Endothelial cell of umbilical vein (primary cell): ENCODE data around the gene EXOSC2. TPM values are rescaled to one million over a fixed set of nuclear protein-coding genes. Genes with fewer than 3 reads are reported as not detected.

Experiments used
- BruUV-seq: library from RNA; stranded (reverse); fragments of 400-500 nt; replicated peaks from 2 replicates; lab custom pipeline; 2021; lab: Mats Ljungman, UMichigan
- CTCF ChIA-PET: fragments of 300-600, 350-600 bp; sonication (Branson Sonifier 250); formaldehyde crosslinking; loops from one replicate; lab custom pipeline; 2021; ENCODE audit warnings: antibody characterized with exemption, inconsistent platforms; lab: Charles Lee
- POLR2A ChIA-PET: fragments of 300-600, 350-600 bp; sonication (Branson Sonifier 250); formaldehyde crosslinking; loops from one replicate; lab custom pipeline; 2021; ENCODE audit warnings: antibody characterized with exemption, inconsistent platforms; lab: Charles Lee
- DNase-seq: peaks from one replicate; pipeline ENCODE4 v3.0.0-alpha.2; 2011; ENCODE audit warnings: low read depth, low spot score
- FAIRE-seq: peaks from 2 replicates; lab custom pipeline; 2011; peaks lifted over from hg19 to GRCh38; lab: Jason Lieb, UNC
- H2AFZ ChIP-seq: 2 replicates; pipeline ENCODE4 v1.6.0; 2012; ENCODE audit warnings: low read depth, low read length, control low read depth, inconsistent platforms
- H3K27ac ChIP-seq: 2 replicates; pipeline ENCODE4 v1.5.1; 2011; ENCODE audit warnings: low read depth, mild to moderate bottlenecking, control low read depth, low read length, moderate library complexity; ENCODE audit not compliant: insufficient read depth
- H3K27me3 ChIP-seq, 2 experiments: 2 replicates each; pipeline versions ENCODE4 v1.6.0 to v1.6.1; 2011; ENCODE audit warnings: low read length in 2 of 2, mixed read lengths in 1 of 2; ENCODE audit not compliant: control insufficient read depth in 2 of 2, insufficient read depth in 2 of 2
- H3K36me3 ChIP-seq, 2 experiments: 2 replicates in 1 of 2; 3 replicates in 1 of 2; pipeline ENCODE4 v1.5.1; 2011; ENCODE audit warnings: low read length in 2 of 2, mild to moderate bottlenecking in 1 of 2, moderate library complexity in 1 of 2; ENCODE audit not compliant: control insufficient read depth in 2 of 2, insufficient read depth in 2 of 2; ENCODE audit errors: extremely low read depth in 1 of 2
- H3K4me1 ChIP-seq: 3 replicates; pipeline ENCODE4 v1.5.1; 2011; ENCODE audit warnings: mild to moderate bottlenecking, low read length; ENCODE audit not compliant: control insufficient read depth, insufficient read depth; ENCODE audit errors: extremely low read depth
- H3K4me2 ChIP-seq: 2 replicates; pipeline ENCODE4 v1.6.1; 2011; ENCODE audit warnings: low read length, control low read depth, mixed read lengths; ENCODE audit not compliant: insufficient read depth
- H3K4me3 ChIP-seq, 3 experiments: fragments of 200-600 bp in 1 of 3; sonication (generic), shearing (Covaris generic) in 1 of 3; replicated peaks in 1 of 3; 2 replicates each; pipeline ENCODE4 v1.5.1; 2011 to 2016; ENCODE audit warnings: control low read depth in 3 of 3, low read length in 3 of 3, mild to moderate bottlenecking in 2 of 3, inconsistent platforms in 1 of 3, low read depth in 1 of 3, moderate library complexity in 1 of 3; ENCODE audit not compliant: insufficient read depth in 1 of 3
- H3K79me2 ChIP-seq: 2 replicates; pipeline ENCODE4 v1.6.0; 2012; ENCODE audit warnings: low read length, inconsistent platforms; ENCODE audit not compliant: control insufficient read depth, insufficient read depth
- H3K9ac ChIP-seq: replicated peaks from 2 replicates; pipeline ENCODE3; 2011; ENCODE audit warnings: low read length, control low read depth; ENCODE audit not compliant: insufficient read depth; ENCODE audit errors: extremely low read depth
- H3K9me1 ChIP-seq: replicated peaks from 3 replicates; pipeline ENCODE4 v1.6.0; 2011; ENCODE audit warnings: mild to moderate bottlenecking, low read length; ENCODE audit not compliant: control insufficient read depth, insufficient read depth; ENCODE audit errors: extremely low read depth
- H3K9me3 ChIP-seq: replicated peaks from 2 replicates; pipeline ENCODE4 v1.5.1; 2012; ENCODE audit warnings: low read length, inconsistent platforms; ENCODE audit not compliant: control insufficient read depth, insufficient read depth
- H4K20me1 ChIP-seq: replicated peaks from 2 replicates; pipeline ENCODE3; 2011; ENCODE audit warnings: mild to moderate bottlenecking, low read length; ENCODE audit not compliant: control insufficient read depth, insufficient read depth; ENCODE audit errors: extremely low read depth
- EZH2 ChIP-seq: IDR thresholded peaks from 2 replicates; pipeline ENCODE4 v1.6.1; 2012; ENCODE audit warnings: borderline replicate concordance, low read depth, mild to moderate bottlenecking, moderate library complexity, low read length, inconsistent platforms; ENCODE audit not compliant: severe bottlenecking
- FOS ChIP-seq: IDR thresholded peaks from 2 replicates; pipeline ENCODE4 v1.6.1; 2011; ENCODE audit warnings: mild to moderate bottlenecking, low read length, moderate library complexity, borderline replicate concordance; ENCODE audit not compliant: insufficient read depth
- GATA2 ChIP-seq: IDR thresholded peaks from 2 replicates; pipeline ENCODE4 v1.7.0; 2011; ENCODE audit warnings: low read depth, mild to moderate bottlenecking, moderate library complexity, mixed read lengths, low read length; ENCODE audit not compliant: insufficient read length, insufficient read depth
- JUN ChIP-seq: IDR thresholded peaks from 2 replicates; pipeline ENCODE4 v1.6.1; 2011; ENCODE audit warnings: borderline replicate concordance, low read depth; ENCODE audit not compliant: insufficient read length, insufficient read depth
- MYC ChIP-seq: IDR thresholded peaks from one replicate; pipeline ENCODE4 v1.6.1; 2011; ENCODE audit warnings: mild to moderate bottlenecking, low read depth, low read length
- POLR2A ChIP-seq: IDR thresholded peaks from 2 replicates; pipeline ENCODE4 v1.6.1; 2012; ENCODE audit warnings: low read depth, mild to moderate bottlenecking, control low read depth, low read length
- POLR2AphosphoS5 ChIP-seq: IDR thresholded peaks from 2 replicates; pipeline ENCODE4 v1.6.1; 2012; ENCODE audit warnings: low read depth, mild to moderate bottlenecking, control low read depth, low read length, moderate library complexity; ENCODE audit not compliant: insufficient read depth
- dilution Hi-C: fragments of 300-500 bp; cut with MboI; formaldehyde crosslinking; loops from one replicate; pipeline ENCODE4 v1.15.0; 2019; ENCODE audit warnings: low sequenced_read_pairs; ENCODE audit not compliant: extremely low pct_ligation_motif_present
- intact Hi-C: fragments of 100-400 bp; cut with micrococcal nuclease; formaldehyde crosslinking; loops from one replicate; pipeline ENCODE4 v1.10.0; 2022
- polyA plus RNA-seq, 4 experiments: library from polyadenylated mRNA; depleted of rRNA in 3 of 4; stranded (reverse) in 3 of 4; unstranded in 1 of 4; fragments of >200 nt; gene quantifications; 2 replicates each; pipeline versions ENCODE4 v1.2.1 to v1.2.3, GENCODE V29; 2011 to 2012; ENCODE audit warnings: missing spikeins in 1 of 4
- total RNA-seq: library from RNA; stranded (reverse); gene quantifications from 2 replicates; pipeline ENCODE4 v1.2.3, GENCODE V29; 2021
- TF ChIP-seq, protein P1 (sequence below): IDR thresholded peaks from 2 replicates; pipeline ENCODE4 v1.6.1; 2011; ENCODE audit not compliant: insufficient read depth, insufficient read length
- TF ChIP-seq, protein P2 (sequence below), 2 donors: IDR thresholded peaks; 1 replicate in 1 of 2; 2 replicates in 1 of 2; pipeline ENCODE4 v1.5.1; 2011; ENCODE audit warnings: low read length in 2 of 2, mild to moderate bottlenecking in 2 of 2, moderate library complexity in 2 of 2, control low read depth in 1 of 2, inconsistent platforms in 1 of 2, low read depth in 1 of 2; ENCODE audit not compliant: insufficient read depth in 1 of 2; ENCODE audit errors: extremely low read depth in 1 of 2

The EXOSC2 gene
- total and polyA plus RNA-seq, 2 donors (not counting 3 experiments of a cell fraction or from before 2014, with no cell fraction given) = 25.5 to 44.4 TPM

DNA sequence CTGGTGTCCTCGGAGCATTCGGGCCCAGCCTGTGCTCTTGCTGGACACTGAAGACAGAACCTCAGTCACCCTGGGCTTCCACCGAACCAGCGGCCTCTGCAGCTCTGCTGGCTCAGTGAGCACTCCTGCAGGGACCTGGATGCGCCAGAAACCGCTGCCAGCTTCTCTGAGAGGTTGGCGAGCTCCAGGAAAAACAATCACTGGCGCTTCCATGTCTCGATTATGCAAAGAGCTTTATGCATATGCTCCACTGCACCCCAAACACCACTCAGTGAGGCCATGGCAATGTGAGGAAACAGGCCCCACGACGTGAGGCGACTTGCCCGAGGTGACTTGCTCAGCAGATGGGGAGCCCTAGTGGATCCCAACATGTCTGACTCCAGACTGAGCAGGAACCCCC is 18.2 kb upstream of the EXOSC2 start:
- no peak for FAIRE-seq
- H3K27me3 ChIP-seq = no peaks in the 10 kb centered on the region

More for the DNA sequence above, 18.2 kb upstream of the EXOSC2 start:
- Histone ChIP-seq H3K27ac (no peak overlapping the region), H3K9ac (no peak overlapping the region), H3K4me1 (no peaks in the 10 kb centered on the region), H3K9me3 (no peaks in the 10 kb centered on the region), H3K9me1 (no peaks in the 10 kb centered on the region), H3K4me3 (no peak overlapping the region), H3K79me2 (no peaks in the 10 kb centered on the region), H3K4me2 (no peak overlapping the region), H3K36me3 (no peaks in the 10 kb centered on the region), H2AFZ (no peak overlapping the region), H4K20me1 (no peaks in the 10 kb centered on the region)
- intact Hi-C loops = no loop called here
- no peak for DNase-seq
- no TSS peak for BruUV-seq
- no peak for TF ChIP-seq FOS
- no peak for TF ChIP-seq GATA2
- TF ChIP-seq JUN = no peak
- TF ChIP-seq POLR2A = no peak
- TF ChIP-seq MYC = no peak
- no peak for TF ChIP-seq EZH2
- TF ChIP-seq POLR2AphosphoS5 = no peak
- TF ChIP-seq, protein P1, sequence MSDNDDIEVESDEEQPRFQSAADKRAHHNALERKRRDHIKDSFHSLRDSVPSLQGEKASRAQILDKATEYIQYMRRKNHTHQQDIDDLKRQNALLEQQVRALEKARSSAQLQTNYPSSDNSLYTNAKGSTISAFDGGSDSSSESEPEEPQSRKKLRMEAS = no peak
- TF ChIP-seq, protein P2, sequence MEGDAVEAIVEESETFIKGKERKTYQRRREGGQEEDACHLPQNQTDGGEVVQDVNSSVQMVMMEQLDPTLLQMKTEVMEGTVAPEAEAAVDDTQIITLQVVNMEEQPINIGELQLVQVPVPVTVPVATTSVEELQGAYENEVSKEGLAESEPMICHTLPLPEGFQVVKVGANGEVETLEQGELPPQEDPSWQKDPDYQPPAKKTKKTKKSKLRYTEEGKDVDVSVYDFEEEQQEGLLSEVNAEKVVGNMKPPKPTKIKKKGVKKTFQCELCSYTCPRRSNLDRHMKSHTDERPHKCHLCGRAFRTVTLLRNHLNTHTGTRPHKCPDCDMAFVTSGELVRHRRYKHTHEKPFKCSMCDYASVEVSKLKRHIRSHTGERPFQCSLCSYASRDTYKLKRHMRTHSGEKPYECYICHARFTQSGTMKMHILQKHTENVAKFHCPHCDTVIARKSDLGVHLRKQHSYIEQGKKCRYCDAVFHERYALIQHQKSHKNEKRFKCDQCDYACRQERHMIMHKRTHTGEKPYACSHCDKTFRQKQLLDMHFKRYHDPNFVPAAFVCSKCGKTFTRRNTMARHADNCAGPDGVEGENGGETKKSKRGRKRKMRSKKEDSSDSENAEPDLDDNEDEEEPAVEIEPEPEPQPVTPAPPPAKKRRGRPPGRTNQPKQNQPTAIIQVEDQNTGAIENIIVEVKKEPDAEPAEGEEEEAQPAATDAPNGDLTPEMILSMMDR (IDR thresholded peaks at IDR 0.05; ENCODE audit: extremely low read depth in 1 of 2, insufficient read depth in 1 of 2, low read depth in 1 of 2, low read length in 2 of 2) = no peak
- ChIA-PET POLR2A (no interaction called here), CTCF (interaction anchor here (0.9 kb wide), 1 partner anchor 9 kb away, joined by 3 read pairs; no protein-coding TSS in a partner anchor)
- dilution Hi-C loops = loop anchor here (25.0 kb wide), 1 partner anchor 187 kb away; no protein-coding TSS in a partner anchor
